Activated T-cell treated with anti-CD3 and anti-CD28 coated beads, Interleukin-2, amount 50 U/mL, for 1 hour (primary cell): ENCODE results near the gene LHX2.
"Not testable (repeated sequence)": the region's sequence is repeated elsewhere in the genome, so short reads cannot be mapped to it uniquely, and the experiment has no call there.

Source experiments
- DNase-seq: peaks from one replicate; pipeline ENCODE4 v3.0.0-alpha.2; 2020

LHX2 gene, protein sequence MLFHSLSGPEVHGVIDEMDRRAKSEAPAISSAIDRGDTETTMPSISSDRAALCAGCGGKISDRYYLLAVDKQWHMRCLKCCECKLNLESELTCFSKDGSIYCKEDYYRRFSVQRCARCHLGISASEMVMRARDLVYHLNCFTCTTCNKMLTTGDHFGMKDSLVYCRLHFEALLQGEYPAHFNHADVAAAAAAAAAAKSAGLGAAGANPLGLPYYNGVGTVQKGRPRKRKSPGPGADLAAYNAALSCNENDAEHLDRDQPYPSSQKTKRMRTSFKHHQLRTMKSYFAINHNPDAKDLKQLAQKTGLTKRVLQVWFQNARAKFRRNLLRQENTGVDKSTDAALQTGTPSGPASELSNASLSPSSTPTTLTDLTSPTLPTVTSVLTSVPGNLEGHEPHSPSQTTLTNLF

DNA sequence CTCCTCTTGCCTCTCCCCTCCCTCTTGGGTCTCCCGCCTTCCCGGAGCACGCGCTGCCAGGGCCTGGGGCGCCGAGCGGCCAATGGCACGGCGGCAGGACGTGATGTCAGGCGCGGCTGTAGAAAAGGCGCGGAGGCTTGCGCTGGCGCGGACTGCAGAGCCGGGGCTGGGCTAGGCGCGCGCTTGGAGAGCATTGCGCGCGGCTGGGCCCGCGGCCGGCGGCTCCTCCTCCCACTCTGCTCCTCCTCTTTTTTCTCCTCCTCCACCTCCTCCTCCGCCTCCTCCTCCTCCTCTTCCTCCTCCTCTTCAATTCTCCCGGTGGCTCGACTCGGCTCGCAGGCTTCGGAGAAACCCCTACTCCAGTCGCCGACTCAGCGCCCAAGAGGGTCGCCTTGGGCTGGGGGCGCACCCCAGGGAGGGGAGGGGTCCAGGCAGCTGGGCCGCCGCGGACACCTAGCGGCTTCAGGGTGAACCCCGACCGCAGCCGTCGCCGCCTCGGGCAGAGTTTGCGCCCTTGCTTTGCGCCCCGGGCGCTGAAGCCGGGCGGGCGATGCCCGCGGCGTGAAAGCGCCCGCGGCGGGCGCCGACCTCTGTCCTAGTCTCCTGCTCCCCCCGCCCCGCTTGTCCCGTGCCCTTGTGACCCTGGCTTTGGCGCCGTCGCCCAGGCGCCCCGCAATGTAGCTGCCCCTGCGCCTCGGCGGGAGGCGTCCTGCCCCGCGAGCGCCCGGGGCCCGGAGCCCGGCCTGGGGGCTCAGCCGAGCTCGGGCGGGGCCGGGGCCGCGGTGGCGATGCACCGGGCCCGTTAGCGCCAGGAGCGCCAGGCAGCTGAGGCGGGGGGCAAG, at the start of gene LHX2:
LHX2 (plus strand) TSS at position 309 of the 842 bp plus-strand sequence. CDS start 581 bp downstream, outside the sequence.
- no peak for DNase-seq

DNA sequence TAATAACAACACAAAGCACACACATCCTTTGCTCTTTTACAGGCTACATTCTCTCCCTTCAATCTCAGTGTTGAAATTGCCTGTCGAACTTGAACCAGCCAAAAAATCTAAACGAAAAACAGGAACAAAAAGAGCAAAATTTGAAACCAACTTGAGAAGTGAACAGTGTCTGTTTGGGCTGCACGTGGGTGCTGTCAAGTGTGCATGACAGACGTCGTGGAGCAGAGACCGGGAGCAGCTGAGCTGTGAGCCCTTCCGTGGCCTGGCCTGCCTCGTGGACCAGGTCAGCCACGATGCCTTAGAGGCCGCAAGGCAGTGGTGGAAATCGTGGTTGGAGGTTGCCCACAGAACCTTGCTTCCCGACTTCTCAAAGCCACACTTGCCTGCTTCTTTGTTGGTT, 46.8 kb upstream of the LHX2 start:
- no peak for DNase-seq

DNA sequence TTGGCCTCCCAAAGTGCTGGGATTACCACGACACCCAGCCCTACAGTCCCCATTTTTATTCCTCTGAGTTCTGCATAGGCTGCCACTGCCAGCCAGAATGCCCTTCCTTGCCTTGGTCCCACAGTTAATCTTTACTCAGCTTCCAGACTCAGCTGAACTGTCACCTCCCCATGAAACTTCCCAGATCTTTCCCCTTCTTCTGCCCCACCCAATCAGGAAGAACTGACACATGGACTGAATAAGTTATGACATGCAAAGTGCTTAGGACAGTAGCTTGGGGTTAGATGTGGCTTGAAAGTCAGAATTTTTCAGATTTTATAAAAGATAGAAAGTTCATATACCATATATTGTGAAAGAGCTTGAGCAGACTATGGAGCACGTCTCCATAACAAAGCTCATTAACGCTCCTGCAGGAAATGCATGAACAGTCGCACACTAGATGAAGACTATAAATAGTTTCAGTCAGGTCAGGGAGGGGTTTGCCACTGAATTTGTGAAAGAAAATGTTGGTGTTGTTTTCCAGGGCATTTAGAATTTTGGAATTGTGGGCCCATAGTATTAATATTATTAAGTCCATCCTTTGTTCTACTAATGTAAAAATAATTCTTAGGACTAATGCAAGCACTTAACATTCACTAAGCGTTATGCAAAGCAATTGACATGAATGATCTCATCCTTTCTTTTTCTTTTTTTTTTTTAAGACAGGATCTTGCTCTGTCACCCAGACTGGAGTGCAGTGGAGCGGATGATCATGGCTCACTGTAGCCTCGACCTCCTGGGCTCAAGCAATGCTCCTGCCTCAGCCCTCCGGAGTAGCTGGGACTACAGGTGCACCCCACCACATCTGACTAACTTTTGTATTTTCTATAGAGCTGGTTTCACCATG, 45.5 kb upstream of the LHX2 start:
- no peak for DNase-seq

DNA sequence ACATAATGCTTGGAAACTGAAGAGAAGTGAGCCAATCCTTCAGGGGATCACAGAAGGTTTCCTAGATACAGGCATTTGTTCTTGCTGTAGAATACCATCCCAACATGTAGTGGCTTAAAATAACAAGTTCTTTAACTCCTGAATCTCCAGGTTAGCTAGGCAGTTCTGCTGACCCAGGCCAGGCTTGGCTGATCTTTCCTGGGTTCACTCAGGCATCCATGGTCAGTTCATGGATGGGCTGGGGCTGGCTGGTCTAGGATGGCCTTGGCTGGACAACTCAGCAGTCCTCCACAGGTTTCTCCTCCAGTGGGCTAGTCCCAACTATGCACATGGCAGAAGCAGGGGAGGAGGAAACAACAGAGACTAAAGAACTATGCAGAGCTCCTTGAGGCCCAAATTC, 44.2 kb upstream of the LHX2 start:
- no peak for DNase-seq

DNA sequence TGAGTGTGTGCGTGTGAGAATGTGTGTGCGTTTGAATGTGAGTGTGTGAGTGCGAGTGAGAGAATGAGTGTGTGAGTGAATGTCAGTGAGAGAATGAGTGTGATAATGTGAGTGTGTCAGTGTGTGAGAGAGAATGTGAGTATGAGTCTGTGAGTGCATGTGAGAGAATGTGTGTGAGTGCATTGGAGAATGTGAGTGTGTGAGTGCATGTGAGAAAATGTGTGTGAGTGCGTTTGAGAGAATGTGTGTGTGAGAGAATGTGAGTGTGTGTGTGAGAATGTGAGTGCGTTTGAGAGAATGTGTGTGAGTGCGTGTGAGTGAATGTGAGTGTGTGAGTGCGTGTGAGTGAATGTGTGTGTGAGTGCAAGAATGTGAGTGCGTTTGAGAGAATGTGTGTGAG, 39.0 kb upstream of the LHX2 start:
- DNase-seq: no peak

DNA sequence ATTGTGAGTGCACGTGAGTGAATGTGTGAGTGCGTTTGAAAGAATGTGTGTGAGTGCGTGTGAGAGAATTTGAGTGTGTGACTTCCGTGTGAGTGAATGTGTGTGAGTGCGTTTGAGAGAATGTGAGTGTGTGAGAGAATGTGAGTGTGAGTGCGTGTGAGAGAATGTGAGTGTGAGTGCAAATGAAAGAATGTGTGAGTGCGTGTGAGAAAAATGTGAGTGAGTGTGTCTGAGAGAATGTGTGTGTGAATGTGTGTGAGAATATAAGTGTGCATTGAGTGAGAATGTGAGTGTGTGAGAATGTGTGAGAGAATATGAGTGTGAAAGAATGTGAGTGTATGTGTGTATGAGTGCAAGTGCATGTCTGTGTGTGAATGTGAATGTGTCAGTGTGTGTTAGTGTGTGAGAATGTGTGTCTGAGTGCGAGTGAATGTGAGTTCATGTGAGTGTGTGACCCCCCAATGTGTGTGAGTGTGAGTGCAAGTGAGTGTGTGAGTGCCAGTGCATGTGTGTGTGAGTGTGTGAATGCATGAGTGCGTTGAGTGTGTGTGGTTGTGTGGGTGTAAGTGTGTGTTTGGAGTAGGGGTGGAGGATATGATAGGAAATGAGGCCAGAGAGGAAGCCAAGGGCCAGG, 37.9 kb upstream of the LHX2 start:
- DNase-seq: no peak

DNA sequence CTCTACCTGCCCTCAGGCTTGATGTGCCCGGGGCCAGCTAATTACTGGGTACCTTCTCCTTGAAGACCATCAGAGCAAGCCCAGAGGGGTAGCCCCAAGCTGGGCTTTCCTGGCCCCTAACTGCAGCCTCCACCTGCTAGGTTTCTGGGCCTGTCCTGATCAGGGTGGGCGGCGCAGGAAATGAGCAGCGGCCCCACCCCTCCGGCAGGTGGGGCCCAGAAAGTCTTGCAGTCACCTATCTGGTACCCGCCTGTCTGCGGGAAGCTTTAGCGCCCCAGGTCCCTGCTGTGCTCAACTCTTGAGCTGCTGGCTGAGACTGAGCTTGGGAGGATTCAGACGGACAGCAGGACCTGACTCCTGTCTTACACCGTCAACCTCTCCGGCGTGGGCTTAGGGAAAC, 37.1 kb upstream of the LHX2 start:
- no peak for DNase-seq

DNA sequence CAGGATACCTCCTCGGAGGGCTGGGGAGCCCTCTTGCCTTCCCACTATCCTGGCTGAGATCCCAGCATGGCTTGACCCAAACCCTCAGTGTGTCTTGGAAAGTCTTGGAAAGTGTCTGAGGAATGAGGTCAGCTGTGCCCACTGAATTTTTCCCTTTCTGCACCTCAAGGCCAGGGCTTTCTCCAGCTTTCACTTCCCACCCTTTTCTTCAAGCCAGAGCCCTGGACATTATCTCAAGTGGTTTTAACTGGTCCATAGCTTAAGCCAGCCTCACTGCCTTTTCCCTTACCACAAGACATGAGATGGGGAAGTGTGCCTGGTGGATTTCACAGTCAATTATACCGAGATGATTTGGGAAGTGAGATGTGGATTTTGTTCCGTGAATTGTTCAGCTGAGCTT, 35.7 kb upstream of the LHX2 start:
- no peak for DNase-seq

DNA sequence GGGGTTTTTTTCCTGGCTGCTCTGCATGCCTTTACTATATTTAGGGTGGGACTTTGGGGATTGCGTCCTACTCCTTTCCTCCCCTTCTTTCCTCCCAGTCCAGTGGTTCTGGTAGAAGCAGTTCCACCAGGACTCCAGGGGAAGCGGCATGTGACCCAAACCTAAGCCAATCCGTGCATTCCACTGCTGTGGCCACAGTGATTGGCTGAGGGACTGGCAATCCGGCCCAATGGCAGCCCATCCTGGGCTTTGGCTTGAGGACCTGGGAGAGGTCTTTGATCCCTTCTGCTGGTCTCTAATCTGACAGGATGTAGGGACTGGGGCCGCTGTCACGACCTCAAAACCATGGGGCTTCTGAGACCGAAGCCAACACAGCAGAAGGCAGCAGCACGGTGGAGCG, 35.0 kb upstream of the LHX2 start:
- not testable (repeated sequence) for DNase-seq

DNA sequence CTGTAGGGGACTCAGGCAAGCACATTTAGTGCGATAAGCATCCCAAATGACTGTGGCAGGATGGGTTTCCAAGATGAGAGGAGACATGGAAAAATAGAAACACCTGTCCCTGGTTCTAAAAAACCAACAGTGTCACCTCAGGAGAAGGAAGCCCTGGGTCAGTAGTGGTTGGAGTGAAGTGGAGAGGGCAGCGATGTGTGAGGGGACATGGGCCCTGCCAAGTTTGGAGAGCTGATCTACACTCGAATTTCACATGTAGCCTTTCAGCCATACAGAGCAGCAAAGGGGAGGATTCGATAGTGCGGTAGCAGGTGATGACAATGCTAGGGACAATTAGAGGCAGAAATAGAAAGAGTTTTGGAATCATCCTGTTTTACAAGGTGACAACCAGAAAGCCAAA, 32.6 kb upstream of the LHX2 start:
- DNase-seq: no peak

DNA sequence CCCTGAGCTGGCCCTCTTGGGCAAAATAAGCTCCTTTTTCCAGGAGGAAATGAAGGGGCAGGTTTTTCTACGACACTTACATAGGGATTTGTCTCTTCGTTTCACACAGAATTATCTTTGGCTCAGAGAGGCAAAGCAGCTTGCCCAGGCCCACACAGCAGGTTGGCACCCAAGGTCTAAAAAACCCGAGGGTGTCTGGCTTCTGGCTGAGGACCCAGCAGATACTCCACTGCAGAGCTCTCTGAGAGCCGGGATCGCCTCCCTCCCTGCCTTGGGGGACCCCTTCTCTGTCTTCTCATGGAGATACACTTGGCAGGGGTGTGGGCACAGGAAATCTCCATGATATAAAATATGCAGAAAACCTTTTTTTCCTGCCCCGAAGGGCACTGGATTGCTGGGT, 29.0 kb upstream of the LHX2 start:
- no peak for DNase-seq

DNA sequence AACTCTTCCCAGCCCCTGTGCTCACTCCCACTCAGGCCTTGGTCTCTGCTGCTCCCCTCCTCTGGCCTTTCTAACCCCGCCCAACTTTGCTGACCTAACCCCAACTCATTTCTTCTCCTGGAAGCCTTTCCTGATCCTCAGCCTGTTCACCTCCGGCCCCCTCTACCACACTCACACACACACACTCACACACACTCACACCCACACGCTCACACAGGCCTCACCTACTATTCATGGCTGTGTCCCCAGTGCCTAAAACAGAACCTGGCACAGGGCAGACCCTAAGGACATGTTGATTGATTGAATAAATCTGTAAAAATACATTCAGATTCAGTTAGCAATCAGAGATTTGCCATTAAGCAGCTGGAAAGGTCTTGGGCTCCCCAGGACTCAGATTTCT, 28.5 kb upstream of the LHX2 start:
- no peak for DNase-seq

DNA sequence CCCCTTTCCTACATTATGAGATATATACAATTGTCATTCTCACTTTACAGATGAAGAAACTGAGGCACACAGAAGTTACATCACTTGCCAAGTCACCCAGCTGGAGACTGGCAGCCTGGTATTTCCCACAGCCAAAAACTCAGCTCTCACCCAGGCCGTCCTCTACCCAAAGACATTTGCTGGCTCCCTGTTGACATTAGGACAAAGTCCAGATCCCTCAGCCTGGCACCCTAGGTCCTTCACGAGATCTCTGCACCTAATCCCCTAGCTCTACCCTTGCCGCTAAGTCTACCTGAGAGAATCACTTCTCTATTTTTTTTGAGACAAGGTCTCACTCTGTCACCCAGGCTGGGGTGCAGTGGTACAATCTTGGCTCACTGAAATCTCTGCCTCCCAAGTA, 26.8 kb upstream of the LHX2 start:
- no peak for DNase-seq

DNA sequence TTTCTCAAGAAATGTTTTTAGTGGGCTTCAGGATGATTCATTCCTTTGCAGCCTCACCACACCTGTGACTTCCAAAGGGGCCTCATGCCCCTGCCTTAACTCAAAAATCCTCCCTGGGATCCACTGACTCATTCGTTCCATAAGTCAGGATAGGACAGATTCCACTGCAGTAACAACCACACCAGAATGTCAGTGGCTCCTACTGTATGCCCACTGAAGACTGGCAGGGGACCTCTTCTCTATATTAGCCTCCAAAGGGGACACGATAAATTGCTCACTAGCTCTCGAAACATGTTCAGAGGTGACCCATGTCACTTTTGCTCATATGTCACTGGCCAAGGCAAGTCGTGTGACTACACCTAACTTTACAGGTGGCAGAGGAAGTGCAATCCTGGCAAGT, 25.7 kb upstream of the LHX2 start:
- no peak for DNase-seq

DNA sequence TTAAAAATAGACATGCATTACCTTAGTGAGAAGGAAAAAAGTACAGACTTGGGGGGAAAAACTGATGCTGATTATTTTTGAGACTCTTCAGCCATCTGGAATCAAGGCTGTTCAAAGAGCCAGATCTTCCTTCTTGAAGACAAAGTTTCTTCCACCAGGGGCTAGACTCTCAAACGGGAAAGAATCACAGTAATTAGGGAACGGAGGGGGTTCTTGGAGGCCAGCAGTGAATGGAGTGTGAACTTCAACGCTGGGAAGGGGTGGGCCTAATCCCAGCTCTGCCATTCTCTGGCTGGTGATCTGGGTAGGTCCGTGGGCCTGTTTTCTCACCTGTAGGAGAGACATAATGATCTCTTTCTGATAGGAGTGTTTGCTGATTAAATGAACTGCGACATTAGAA, 21.1 kb upstream of the LHX2 start:
- DNase-seq: no peak

DNA sequence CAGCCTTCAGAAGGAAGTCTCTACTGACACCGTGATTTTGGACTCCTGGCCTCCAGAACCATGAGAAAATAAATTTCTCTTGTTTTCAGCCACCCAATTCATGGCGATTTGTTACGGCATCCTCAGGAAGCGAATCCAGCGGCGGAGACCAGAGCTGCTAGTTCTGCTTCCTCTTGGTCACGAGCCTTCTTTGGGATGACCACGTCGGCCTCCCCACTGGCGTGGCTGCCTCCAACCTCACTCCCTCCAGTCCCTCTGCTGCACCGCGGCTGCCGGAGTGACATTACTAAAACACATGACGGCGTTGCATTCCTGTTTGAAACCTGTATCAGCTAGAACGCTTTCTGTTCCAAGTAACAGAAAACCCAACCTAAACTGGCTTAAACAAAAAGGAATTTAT, 18.9 kb upstream of the LHX2 start:
- not testable (repeated sequence) for DNase-seq

DNA sequence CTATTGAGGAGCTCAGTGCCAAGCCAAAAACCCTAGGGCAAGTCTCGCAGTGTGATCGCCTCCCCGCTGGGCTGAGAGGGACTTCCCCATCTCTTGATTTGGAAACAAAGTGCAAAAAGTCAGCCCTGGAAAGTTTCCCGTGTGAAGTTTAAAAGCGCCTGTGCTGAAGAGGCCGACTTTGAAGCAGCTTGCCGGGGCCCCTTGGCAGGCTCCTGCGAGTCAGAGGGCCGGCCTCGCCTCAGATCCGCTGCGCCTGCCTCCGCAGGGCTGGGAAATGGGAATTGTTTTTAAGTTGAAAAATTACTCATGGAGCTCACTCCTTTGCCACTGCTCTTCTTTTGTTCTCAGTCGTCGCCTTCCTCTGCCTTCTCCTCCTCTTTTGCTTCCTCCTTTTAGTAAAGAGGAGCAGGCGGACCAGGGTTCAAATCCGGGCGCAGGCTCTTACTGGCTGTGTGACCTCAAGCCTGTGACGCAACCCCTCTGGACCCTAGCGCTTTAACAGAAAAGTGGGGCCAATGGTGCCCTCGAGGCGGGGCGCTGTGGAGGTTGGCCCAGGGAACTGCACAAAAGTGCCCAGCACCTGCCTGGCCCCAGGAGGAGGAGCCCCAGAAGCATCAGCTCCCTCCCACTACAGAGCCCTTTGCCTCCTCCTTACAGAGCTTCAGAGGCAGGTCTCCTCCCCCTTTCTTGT, 14.7 kb upstream of the LHX2 start:
- no peak for DNase-seq

DNA sequence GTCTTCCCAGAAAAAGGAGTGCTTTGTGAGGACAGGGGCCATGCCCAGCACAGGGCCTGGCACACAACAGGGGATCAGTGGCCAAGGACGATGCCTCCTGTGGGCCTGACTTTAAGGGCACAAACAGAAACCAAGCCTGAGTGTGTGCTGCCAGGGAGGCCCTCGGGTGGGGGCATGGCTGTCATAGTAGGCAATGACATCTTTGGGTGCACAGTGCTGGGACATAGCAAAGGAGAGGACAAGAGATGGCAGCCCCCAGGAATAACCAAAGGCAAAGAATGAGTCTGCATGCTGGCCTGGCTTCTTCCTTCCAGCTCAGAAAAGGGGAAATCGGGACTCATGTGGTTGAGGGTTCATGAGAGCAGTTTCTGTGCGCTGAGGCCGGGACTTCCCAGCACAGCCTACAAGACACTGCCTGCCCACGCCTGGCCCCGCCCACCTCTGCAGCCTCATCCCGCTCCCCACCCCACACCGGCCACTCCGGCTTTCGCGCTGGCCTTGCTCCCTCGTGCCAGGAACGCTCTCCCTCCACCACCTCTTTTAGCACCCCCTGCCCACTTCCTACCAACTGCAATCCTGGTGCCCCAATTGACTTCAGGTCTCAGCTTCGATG, 13.8 kb upstream of the LHX2 start:
- no peak for DNase-seq

DNA sequence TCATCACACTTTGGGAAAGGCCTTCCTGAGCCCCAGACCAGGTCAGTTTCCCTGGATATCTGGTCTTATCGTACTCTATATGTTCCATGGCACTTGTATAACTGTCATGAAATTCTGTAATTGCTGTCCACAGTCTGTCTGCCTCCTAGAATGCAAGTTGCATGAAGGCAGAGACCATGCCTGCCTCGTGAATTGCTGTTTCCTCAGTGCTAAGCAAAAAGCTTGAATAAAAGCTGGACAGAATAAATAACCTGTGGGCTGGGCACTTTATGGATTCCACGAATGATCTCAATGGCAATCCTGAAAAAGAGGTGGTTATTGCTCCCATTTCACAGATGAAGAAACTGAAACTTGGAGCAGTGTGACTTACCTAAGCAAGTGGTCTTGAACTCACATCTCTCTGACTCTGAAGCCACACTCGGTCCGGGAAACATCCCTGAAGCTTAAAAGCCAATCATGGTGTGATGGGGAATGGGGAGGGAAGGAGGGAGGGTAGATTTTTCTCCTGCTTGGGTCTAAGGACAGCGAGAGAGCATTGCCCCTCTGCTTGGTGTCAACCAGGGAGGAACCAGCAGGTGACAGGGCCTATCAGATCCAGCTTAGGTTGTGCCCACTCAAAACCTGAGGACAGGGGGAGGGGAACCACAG, 13.2 kb upstream of the LHX2 start:
- DNase-seq: no peak

DNA sequence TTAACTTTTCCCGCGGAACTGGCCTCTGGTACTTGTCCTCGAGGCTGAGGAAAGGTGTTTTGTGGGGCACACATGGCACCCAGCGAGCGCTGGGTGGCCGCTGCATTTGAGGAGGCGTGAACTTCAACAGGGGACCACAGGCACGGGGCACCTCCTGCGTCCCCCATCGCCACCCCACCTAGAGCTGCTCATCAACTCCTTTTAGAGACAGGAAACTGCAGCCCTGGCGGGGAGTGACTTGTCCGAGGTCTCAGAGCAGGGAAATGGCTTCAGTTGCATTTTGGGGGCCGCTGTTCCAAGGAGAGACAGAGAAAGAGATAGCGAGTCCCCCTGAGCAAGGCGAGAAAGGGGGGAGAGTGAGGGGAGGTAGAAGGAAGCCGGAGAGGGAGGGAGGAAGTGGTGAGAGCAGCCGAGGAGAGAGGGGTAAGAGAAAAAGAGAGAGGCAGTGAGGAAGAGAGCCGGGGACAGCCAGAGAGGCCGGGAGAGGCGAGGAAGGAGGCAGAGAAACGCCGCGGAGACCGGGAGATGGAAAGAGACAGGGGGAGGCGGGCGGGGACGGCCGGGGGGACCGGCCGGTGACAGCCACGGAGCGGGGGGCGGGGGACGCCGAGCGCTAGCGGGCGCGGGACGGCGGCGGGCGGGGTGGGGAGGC, 12.5 kb upstream of the LHX2 start:
- DNase-seq: no peak

DNA sequence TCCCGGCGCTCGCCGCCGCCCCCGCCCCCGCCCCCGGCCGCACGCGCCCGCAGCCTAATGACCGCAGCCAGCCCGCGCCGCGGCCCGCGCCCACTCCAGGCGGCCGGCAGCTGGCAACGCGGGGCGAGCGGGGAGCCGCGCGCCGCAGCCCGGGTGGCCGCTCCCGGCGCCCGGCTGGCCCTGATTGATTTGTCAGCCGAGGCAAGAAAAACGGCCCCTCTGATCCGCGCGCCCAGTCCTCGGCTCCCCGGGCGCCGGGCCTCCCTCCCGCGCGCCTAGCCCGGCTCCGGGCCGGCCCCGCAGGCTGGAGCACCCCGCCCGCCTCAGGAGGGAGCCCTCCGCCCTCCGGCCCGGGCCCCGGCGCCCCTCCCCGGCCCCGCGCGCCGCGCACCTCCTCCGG, 11.9 kb upstream of the LHX2 start:
- DNase-seq: no peak
